ENCODE measurements around the gene HIGD1A.

HIGD1A gene

DNA sequence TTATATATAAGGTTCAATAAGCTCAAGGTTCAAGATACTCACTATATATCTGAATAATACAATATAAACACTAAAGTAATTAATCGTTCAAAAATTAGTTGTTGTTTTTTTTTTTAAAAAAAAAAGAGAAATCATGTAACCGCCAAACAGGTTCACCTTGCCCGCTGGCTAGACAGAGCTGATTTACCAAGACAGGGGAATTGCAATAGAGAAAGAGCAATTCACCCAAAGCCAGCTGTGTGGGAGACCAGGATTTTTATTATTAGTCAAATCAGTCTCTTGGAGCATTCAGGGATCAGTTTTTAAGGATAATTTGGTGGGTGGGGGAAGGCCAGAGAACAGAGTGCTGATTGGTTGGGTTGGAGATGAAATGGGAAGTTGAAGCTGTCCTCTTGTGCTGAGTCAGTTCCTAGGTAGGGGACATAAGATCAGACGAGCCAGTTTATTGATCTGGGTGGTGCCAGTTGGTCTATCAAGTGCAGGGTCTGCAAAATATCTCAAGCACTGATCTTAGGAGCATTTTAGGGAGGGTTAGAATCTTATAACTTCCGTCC is 7.9 kb downstream of the HIGD1A start:
- no peak for DNase-seq

DNA sequence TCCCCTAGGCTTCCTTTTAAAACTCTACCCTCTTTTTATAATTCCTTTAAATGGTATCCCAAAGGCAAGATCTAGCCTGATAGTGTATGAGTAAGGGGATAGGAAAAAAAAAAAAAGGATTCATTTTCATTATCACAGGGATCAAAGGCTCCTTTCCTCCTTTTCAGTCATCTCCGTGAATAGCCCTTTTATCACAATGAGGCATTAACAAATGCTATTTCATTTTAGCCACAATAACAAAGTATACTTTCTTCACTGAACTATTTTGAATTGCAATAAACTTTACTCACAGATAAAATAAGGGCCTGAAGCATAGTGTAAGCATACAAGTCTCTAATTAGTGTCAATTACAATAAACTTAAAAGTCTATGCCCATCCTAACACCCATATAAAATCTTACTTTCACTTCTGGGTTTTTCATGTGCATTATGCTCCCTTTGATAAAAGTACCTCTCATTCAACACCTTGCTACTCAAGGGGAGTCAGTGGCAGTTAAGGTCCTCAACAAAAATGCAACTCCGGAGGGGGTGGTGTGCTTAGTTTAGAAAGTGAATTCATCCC is 8.6 kb downstream of the HIGD1A start:
- DNase-seq, result no peak

DNA sequence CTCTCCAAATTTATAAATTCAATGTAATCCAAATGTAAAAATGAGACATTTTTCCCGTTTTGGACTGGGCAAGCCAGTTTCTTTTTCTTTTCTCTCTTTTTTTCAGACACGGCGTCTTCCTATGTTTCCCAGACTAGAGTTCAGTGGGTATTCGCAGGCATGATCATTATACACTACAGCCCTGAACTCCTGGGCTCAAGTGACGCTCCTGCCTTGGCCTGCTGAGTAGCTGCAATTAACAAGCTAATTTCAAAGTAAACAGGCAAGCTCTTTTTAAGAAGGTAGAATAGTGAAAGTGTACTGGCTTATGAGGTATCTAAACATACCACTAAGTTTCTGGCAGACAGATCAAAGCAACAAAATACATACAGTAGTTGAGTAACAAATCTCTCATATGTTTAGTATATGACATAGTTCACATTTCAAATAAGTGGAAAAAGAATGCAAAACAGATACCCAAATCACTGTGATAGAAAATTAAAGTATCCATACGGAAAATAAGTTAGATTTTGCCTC is 13.5 kb downstream of the HIGD1A start:
- DNase-seq, result no peak

DNA sequence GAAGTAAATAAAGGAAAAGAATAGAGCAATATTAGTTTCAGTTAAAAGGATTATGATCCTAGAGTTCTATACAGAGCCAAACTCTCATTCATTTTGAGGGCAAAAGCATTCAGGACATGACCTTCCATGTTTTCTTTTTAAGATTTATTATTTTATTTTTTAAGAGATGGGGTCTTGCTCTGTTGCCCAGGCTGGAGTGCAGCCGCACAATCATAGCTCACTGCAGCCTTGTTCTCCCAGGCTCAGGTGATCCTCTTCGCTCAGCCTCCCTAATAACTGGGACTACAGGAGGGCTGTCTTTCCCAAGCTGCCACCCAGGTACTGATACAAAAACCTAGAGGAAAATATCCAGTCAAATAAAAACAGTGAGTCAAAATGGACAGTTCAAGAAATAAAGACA is 17.7 kb downstream of the HIGD1A start:
- DNase-seq, result no peak

DNA sequence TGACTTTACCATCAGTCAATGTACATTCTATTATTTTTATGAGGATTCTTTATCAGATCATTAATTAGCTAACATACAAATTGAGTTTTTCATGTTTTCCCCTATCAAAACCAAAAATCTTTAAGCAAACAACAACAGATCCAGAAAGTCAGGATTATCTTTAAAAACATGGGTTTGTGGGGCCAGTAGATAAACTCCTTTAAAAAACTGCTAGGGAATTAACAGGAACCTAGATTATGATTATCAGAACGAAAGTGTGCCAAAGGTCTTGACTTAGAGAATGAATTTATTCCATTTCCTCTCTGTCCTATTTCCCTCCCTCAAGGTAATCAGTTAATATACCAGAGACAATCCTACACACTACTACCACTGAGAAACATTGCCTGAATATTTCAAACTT is 18.1 kb downstream of the HIGD1A start:
- DNase-seq, result no peak

DNA sequence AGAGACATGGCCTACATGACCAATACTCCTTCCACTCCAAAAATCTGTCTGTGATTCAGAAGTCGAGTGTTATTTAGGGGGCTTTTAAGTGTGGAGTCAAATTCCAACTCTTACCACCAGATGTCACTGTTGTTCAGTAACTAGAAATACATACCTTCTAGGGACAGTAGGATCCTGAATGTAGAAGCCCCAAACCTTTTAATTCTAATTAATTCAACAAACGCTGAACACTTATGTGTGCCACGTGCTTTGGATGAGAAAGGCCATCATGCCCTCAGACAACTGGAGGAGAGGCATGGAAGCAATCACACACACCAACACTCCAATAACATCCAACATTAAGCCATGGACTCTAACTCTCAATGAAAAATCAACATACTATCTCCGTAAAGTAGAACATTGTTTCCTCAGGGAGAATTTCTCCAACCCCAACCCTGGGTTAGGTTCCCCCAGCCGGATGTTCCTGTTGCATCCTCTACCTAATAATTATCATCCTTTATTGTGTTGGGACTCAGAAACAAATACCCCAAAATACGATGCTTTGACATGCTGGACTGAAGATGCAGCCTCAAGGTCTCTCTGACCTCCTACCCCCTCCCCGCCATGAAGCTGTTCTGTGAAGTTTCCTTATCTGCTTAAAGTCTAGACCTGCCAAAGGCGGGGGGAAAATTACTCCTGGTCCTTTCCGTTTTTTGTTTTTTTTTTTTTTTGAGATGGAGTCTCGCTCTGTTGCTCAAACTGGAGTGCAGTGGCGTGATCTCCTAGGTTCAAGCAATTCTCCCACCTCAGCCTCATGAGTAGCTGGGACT is 23.2 kb downstream of the HIGD1A start:
- peak; percentile 44 for DNase-seq

DNA sequence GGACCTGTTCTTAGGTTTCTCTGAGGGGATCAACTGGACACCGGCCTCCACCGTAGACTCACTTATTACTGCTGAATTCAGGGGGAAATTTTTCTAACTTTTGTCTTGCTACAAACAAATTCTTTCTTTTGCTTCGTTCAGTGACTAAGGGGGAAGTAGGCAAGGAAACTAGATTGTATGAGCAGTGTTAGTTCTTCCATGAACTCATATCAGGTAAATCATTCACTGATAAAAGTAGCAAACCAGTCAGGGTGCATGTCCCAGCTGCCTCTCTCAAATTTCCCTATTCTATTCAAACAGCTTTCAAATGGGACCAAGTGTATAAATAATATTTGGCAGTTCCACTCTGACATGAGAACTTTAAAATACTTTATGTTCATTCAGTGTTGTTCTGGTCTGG is 23.9 kb downstream of the HIGD1A start:
- peak; percentile 58 for DNase-seq

DNA sequence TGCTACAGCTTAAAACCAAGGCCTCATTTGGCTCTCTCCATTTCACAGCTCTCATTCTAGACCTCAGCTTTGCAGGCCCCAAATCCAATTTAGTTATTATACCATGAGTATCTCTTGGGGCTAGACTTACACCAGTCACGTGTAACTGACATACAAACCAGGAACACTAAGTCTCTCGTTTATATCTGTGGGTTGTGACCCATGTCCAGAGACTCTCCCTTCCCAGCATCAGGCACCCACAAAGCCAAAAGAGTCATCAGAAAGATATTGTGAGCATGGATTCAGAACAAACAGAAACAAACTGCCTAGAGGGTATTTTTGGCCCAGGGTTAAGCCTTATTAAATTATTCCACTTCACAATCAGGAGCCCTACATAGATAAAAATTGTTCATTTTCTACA is 25.6 kb downstream of the HIGD1A start:
- peak; percentile 7 for DNase-seq

DNA sequence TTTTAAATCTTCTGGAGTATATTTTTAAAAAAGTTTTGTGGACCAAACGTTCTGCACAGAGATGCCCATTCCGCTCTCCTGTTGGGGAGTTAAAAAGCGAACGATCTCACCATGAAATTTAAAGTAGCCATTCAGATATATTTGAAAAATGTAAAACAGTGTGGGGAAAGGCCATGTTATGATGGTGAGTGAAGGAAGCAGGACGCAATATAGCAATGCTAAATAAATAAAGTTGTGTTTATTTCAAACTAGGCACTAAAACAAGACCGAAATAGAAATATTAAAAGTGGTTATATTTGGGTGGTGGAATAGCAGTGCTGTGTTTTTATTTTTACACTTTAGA is 30.9 kb downstream of the HIGD1A start:
- DNase-seq, result no peak

DNA sequence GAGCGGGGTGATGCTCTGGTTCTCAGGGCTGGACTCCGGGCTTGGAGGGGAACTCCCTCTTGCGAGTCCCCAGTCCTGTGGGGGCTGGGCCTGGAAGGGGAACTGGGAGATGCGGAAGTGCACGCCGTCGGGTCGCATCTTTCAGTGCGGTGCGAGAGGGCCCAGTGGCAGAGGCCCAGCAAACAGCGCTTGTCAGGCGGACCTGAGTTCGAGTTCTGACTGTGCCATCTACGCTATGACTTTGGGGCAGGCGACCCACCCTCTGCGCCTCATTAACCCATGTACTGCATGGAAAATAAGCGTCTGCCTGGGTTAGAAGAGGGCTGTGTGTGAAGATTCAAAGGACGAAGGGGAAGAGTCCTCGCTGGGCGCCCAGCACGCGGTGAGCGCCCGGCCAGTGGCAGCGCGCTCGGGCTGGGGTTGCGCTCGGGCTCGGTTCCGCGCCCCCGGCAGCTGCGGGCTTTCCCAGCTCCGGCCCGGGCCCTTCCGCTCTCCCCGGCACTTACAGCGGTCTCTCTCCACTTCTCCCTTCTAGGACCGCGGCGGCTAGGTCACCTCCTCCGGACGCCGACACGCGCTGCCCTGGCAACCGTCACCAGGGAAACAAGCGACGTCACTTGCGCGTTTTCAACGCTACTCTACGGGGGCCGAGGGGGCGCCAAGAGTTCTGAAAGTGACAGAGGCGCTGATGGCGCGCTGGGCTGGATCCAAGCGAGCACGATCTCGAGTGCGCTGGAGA is 31.5 kb downstream of the HIGD1A start, which contains the start of gene CCDC13:
TSS of gene CCDC13 (minus strand) at position 584 of the 739 bp plus-strand sequence. CDS start 14,908 bp downstream, outside the sequence.
- DNase-seq, result peak; percentile 86

DNA sequence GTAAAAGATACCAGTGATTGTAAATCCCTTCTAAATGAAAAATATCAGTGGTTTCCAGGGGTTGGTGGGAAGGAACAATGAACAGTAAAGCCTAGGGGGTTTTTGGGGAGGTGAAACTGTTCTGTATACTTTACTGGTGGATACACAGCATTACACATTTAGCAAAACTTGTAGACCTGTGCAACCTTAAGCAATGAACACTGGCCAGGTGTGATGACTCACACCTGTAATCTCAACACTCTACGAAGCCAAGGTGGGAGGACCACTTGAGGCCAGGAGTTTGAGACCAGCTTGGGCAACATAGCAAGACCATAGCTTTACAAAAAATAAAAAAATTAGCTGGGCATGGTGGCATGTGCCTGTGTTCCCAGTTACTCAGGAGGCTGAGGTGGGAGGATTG is 33.0 kb downstream of the HIGD1A start:
- DNase-seq, result no peak

DNA sequence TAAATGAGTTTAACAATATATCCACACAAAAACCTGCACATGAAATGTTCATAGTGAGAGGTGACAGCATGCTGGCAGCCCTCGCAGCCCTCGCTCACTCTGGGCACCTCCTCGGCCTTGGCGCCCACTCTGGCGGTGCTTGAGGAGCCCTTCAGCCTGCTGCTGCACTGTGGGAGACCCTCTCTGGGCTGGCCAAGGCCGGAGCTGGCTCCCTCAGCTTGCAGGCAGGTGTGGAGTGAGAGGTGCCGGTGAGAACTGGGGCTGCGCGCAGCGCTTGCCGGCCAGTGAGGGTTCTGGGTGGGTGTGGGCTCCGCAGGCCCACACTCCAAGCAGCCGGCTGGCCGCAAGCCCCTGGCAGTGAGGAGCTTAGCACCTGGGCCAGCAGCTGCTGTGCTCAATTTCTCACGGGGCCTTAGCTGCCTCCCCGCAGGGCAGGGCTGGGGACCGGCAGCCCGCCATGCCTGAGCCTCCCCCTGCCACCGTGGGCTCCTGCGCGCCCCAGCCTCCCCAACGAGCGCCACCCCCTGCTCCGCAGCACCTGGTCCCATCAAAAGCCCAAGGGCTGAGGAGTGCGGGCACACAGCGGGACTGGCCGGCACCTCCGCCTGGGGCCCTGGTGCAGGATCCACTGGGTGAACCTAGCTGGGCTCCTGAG is 34.7 kb downstream of the HIGD1A start:
- DNase-seq, result no peak

DNA sequence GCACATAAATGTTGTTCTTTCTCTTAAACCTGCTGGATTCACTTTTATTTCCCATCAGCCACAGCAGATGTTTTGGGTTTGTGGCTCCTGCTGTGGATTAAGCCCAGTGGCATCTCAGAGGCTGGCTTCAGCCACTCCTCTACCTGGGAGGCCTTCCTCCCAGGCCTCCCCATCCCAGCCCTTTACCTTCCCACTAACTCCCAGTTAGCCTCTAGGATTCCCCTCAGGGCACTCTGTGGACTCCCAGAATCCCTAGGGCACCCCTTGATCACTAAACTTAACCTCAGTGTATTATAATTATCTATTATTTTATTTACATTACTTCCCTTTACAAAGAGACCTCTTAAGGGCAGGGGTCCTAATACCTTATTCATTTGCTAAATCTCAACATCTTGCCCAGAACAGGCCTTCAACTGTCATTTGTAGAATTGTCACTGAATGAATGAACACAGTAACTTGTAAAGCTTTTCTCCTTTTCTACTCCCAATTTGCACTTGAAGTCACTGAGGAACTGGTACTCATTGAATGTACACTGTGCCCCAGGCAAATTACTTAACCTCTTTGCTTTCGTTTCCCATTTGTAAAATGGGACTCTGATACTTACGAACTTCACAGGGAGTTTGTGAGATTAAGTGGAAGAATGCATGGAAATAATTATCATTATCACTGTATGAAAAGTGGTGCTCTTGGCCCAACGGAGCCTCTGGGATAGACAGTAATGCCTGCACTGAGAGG is 39.6 kb downstream of the HIGD1A start:
- no peak for DNase-seq

DNA sequence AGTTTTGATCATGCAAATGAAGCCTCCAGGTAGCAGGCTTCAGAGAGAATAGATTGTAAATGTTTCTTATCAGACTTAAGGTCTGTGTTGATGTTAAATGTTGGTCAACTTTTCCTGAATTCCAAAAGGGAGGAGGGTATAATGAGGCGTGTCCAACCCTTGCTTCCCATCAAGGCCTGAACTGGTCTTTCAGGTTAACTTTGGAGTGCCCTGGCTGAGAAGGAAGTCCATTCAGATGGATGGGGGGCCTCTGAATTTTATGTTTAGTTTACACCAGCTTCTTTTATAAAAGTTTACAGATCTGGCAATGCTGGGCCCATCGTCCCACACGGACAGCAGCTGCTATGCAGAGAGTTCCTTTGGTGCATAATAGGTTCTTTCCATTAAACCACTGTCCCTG is 40.2 kb downstream of the HIGD1A start:
- DNase-seq, result no peak

DNA sequence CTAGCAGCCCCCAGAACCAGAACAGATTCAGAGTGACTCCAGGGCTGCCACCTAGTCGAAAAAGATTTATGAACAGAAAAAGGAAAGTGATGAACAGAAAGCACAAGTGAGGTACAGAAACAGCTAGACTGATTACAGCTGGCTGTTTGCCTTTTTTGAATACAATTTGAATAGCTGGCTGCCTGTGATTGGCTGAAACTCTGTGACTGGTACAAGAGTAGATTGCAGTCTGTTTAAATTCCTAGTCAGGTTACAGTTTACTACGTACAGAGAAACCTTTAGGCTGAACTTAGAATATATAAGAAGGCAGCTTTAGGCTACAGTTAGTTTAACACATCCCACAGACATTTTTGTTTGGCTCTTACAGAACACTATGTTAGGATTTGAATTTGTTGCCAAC is 41.3 kb downstream of the HIGD1A start:
- DNase-seq, result no peak

DNA sequence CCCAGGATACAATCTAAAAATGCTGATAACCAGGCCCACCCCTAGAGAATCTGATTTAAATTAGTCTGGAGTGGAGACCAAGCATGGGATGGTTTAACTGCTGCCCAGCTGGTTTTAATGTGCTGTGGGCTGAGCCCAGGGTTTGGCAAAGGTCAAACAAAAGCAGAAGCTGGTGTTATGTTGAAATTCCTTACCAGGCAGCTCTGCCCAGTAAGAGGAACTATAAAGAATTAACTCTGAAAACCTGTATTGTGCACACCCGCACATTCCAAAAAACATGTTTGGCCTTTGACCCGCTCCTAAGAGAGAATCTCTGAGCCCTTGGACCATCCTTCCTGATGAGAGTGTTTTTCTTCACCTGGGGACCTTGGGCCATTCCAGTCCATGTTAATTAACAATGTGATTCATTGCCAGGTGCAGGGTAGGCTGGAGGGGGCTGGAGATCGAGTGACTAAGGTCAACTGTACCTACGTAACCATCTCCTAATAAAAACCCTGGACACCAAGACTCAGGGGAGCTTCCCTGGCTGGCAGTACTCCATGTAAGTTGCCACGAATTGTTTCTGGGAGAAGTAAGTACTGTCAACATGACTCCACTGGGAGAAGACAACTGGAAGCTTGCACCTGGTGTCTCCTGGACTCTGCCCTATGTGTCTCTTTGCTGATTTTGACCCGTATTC is 42.1 kb downstream of the HIGD1A start:
- DNase-seq, result no peak

DNA sequence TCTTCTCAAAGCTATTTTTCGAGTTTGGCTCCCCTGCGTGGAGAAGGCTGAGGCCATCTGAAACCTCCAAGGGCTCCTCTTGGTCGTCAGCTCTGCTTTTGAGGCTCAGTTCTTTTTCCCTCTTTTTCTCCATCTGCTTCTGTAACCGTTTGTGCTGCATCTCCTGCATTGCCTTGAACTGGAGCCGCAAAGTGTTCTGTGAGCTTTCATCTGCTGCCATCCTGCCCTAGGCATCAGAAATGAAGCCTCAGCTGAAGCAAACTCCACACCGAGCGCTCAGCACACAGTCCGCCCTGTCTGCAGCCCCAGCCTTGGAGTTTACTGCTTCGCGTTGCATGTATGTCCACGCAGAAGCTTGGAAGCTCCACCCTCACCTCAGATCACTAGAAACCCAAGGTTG is 46.2 kb downstream of the HIGD1A start:
- no peak for DNase-seq

DNA sequence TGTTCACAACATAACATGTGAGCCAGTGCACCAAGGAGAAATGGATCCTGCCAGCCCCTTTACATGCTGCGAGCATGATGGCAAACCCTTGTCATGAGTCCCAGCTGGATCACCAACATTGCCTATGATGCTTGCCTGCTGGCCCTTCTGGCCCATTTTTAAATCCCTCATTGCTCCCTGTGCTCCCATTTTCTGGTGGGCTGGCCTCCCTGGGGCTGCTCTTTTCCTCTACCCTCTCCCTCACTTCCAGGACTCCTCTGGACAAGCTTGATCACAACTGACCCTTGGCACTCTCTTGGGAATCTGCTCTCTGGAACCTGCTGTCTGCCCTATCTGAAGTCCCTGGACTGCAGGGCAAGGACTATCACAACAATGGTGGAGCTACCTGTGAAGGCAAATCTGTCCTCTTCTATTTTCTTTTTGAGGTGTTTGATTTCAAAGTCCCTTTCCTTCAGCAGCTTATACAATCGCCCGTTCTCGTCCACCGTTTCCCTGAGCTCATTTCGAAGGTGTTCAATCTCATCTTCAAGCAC is 47.5 kb downstream of the HIGD1A start:
- DNase-seq, result no peak

DNA sequence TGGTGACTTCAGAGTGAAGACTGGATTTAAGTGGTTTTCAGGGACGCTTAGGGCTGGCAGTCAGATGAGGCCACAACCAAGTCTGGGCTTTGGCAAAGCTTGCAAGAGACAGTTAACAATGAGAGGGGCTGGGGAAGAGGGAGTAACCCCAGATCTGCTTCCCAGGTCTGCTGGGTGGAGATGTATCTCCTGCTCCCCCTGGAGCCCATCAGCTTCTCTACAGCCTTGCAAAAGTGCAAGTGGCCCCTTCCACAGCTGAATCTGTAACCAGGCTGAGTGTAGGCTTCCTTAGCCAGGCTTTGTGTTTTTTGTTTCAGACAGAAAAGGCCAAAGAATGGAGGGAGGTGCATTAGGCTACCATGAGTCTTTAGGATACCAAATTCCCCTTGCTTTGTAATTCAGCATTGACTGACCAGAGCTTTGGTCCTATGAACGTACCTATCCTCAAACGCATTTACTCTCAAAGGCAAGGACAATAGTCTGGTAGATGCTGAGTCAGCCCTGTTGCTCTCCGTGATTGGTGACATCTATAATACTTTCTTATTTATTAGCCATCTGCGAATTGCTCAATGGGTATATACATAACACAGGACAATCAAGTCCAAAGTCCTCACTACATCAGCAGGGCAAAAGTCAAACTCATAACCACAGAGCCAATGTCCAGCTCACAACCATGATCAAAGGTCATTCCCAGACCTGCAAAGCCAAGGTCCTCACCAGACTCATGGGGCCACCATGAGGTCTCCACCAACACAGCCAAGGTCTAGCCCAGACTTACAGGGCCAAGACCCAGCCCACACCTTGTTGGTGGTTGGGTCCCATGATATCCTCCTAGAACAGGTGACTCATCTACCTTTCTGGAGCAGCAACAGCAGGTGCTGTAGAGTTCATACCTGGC is 48.4 kb downstream of the HIGD1A start:
- peak; percentile 3 for DNase-seq

DNA sequence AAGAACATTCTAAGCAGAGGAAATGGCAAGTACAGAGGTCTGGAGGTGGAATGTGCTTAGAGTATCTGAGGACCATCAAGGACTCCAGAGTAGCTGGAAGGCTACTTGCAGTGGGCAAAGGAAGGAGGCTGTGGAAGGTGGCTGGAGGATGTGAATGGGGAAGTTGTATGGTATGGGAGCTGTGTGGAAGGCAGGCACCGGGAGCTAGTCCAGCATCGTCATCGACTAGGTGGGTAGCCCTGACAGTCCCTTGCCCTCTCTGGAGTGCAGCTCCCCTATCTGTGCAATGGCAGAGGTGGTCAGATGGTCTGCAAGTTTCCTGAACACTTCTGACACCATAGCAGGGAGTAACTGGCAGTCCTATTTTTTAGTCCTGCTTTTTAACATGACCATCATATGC is 50.5 kb downstream of the HIGD1A start:
- DNase-seq, result no peak
